ENCODE data around the gene ACTN3. TPM values are rescaled to one million over a fixed set of nuclear protein-coding genes. Genes with fewer than 3 reads are reported as not detected.

Gene ACTN3
- total RNA-seq, 1 experiment from 2014 or later, result 18.5 TPM

DNA sequence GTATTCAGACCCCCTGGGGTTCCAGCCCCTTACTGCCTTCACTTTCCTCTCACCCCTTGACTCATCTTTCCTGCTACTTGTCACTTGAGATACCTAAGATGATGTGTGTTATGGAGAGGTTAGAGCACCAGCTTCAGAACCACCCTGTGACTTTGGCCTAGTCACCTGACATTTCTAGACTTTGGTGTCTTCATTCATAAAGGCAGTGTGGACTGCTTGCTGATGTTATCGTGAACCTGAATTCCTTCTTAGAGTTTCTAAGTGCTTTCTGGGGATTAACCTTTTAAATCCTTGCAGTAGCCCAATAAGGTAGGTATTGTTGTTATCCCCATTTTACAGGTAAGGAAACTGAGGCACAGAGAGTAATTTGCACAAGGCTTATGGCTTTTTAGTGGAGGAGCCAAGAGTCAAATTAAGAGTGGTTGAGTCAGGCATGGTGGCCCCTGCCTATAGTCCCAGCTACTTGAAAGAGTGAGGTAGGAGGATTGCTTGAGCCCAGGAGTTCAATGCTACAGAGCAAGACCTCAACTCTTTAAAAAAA is 41.4 kb upstream of the ACTN3 start:
- Mint-ChIP-seq H3K9me3 (no peaks in the 10 kb centered on the region), H3K27ac (0 out of 2 replicates have a peak overlapping the region, but pooled peaks have one; percentile 8), H3K4me1 (no peaks in the 10 kb centered on the region), H3K4me3 (no peak overlapping the region), H3K27me3 (ENCODE audit: low read depth) (no peaks in the 10 kb centered on the region), H3K36me3 (peaks cover 4% of the 10 kb centered on the region; the same call in 1 of the 2 replicates)
- ChIA-PET CTCF (interaction anchor here (1.7 kb wide), 1 partner anchor 14 kb away, joined by 8 read pairs; no protein-coding TSS in a partner anchor), POLR2A (no interaction called here)
- DNase-seq (ENCODE audit: low spot score), result no peak
- no peak for ATAC-seq
- TF ChIP-seq ZNF423 (CRISPR knock-in tag; IDR thresholded peaks at IDR 0.05), result no peak
- no peak for TF ChIP-seq ZNF281 (CRISPR knock-in tag; IDR thresholded peaks at IDR 0.05)
- no peak for TF ChIP-seq ZNF219 (CRISPR knock-in tag; IDR thresholded peaks at IDR 0.05; ENCODE audit: borderline replicate concordance)
- no peak for TF ChIP-seq CREB1 (CRISPR knock-in tag; IDR thresholded peaks at IDR 0.05)

DNA sequence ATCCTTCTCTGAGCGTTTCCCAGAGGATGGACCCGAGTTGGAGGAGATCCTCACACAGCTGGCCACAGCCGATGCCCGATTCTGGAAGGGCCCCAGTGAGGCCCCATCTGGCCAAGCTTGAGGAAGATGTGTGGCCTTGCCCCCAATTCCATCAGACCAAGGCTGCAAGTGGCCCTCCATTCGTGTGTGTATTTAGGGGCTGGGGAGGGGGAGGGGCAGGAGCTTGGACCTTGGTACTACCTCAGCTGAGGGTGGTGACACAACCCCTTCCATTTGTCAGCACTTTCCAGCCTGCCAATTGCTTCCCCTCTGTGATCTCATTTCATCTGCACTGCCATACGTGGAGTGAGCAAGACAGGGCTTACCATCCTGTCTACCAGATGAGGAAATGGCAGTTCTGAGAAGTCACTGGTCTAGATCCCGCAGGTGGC is 37.6 kb upstream of the ACTN3 start:
- DNase-seq (ENCODE audit: low spot score) (no peak), ATAC-seq (no peak)
- Mint-ChIP-seq H3K4me1 (peaks cover 7% of the 10 kb centered on the region), H3K4me3 (no peak overlapping the region), H3K9me3 (no peaks in the 10 kb centered on the region), H3K27ac (no peak overlapping the region), H3K36me3 (peaks cover 6% of the 10 kb centered on the region; the same call in 1 of the 2 replicates), H3K27me3 (ENCODE audit: low read depth) (no peaks in the 10 kb centered on the region)
- ChIA-PET POLR2A (interaction anchor here (1.8 kb wide), 1 partner anchor 29 kb away, joined by 3 read pairs; the partner anchor contains the start of gene DPP3), CTCF (interaction anchor here (0.6 to 3.6 kb wide), 4 partner anchors 10 to 169 kb away, joined by 3 to 17 read pairs (median 8); partner anchors contain the start of gene RBM4B)
- TF ChIP-seq NFATC4 (CRISPR knock-in tag; IDR thresholded peaks at IDR 0.05) (no peak), OVOL2 (CRISPR knock-in tag; IDR thresholded peaks at IDR 0.05; ENCODE audit: borderline replicate concordance) (no peak), IRF2 (CRISPR knock-in tag; IDR thresholded peaks at IDR 0.05; ENCODE audit: borderline replicate concordance, low read depth) (no peak), TEAD4 (CRISPR knock-in tag; IDR thresholded peaks at IDR 0.05) (no peak), SOX15 (CRISPR knock-in tag; IDR thresholded peaks at IDR 0.05) (no peak), TEAD1 (CRISPR knock-in tag; IDR thresholded peaks at IDR 0.05) (no peak), USF1 (CRISPR knock-in tag; IDR thresholded peaks at IDR 0.05) (no peak), NFE2L1 (CRISPR knock-in tag; IDR thresholded peaks at IDR 0.05) (no peak), ZNF396 (CRISPR knock-in tag; IDR thresholded peaks at IDR 0.05; ENCODE audit: borderline replicate concordance) (no peak), ZNF232 (CRISPR knock-in tag; IDR thresholded peaks at IDR 0.05) (no peak), ZSCAN18 (CRISPR knock-in tag; IDR thresholded peaks at IDR 0.05) (no peak), HMGA2 (CRISPR knock-in tag; IDR thresholded peaks at IDR 0.05) (no peak), CREM (CRISPR knock-in tag; IDR thresholded peaks at IDR 0.05) (no peak), ATF1 (CRISPR knock-in tag; IDR thresholded peaks at IDR 0.05) (no peak)
- TF ChIP-seq, protein P1, sequence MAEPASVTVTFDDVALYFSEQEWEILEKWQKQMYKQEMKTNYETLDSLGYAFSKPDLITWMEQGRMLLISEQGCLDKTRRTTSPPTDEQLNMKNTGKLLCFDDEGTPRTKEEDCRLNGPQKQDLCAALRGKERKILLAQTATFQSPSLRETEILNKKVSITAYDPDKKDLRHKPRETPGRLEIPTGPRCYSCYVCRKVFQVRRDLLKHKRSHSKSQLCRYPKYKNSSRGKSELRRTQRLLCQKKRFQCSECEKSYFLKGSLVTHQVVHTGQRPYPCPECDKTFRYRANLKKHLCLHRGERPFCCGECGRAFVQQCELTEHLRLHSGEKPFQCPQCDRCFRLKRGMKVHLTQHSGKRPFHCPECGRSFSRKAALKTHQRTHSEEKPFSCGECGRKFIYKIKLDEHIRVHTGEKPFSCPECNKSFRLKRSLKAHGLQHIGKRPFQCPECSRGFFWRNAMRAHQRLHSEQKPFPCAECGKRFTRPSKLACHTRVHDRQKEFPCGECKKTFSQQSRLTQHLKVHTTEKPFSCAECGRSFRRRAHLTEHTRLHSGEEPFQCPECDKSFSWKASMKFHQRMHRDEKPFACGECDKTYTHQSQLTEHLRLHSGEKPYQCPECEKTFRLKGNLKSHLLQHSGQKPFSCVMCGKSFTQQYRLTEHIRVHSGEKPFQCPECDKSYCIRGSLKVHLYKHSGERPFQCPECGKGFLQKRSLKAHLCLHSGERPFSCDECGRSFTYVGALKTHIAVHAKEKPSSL (CRISPR knock-in tag; conservative IDR thresholded peaks at IDR 0.05), result no peak
- TF ChIP-seq, protein P2, sequence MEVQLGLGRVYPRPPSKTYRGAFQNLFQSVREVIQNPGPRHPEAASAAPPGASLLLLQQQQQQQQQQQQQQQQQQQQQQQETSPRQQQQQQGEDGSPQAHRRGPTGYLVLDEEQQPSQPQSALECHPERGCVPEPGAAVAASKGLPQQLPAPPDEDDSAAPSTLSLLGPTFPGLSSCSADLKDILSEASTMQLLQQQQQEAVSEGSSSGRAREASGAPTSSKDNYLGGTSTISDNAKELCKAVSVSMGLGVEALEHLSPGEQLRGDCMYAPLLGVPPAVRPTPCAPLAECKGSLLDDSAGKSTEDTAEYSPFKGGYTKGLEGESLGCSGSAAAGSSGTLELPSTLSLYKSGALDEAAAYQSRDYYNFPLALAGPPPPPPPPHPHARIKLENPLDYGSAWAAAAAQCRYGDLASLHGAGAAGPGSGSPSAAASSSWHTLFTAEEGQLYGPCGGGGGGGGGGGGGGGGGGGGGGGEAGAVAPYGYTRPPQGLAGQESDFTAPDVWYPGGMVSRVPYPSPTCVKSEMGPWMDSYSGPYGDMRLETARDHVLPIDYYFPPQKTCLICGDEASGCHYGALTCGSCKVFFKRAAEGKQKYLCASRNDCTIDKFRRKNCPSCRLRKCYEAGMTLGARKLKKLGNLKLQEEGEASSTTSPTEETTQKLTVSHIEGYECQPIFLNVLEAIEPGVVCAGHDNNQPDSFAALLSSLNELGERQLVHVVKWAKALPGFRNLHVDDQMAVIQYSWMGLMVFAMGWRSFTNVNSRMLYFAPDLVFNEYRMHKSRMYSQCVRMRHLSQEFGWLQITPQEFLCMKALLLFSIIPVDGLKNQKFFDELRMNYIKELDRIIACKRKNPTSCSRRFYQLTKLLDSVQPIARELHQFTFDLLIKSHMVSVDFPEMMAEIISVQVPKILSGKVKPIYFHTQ (CRISPR knock-in tag; IDR thresholded peaks at IDR 0.05), result no peak
- TF ChIP-seq, protein P3, sequence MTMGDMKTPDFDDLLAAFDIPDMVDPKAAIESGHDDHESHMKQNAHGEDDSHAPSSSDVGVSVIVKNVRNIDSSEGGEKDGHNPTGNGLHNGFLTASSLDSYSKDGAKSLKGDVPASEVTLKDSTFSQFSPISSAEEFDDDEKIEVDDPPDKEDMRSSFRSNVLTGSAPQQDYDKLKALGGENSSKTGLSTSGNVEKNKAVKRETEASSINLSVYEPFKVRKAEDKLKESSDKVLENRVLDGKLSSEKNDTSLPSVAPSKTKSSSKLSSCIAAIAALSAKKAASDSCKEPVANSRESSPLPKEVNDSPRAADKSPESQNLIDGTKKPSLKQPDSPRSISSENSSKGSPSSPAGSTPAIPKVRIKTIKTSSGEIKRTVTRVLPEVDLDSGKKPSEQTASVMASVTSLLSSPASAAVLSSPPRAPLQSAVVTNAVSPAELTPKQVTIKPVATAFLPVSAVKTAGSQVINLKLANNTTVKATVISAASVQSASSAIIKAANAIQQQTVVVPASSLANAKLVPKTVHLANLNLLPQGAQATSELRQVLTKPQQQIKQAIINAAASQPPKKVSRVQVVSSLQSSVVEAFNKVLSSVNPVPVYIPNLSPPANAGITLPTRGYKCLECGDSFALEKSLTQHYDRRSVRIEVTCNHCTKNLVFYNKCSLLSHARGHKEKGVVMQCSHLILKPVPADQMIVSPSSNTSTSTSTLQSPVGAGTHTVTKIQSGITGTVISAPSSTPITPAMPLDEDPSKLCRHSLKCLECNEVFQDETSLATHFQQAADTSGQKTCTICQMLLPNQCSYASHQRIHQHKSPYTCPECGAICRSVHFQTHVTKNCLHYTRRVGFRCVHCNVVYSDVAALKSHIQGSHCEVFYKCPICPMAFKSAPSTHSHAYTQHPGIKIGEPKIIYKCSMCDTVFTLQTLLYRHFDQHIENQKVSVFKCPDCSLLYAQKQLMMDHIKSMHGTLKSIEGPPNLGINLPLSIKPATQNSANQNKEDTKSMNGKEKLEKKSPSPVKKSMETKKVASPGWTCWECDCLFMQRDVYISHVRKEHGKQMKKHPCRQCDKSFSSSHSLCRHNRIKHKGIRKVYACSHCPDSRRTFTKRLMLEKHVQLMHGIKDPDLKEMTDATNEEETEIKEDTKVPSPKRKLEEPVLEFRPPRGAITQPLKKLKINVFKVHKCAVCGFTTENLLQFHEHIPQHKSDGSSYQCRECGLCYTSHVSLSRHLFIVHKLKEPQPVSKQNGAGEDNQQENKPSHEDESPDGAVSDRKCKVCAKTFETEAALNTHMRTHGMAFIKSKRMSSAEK (CRISPR knock-in tag; IDR thresholded peaks at IDR 0.05; ENCODE audit: borderline replicate concordance), result no peak
